Measurements from ENCODE around the gene SNTG2. TPM values are rescaled to one million over a fixed set of nuclear protein-coding genes. Genes with fewer than 3 reads are reported as not detected.

Gene SNTG2
- total RNA-seq, 1 donor from 2014 or later: not detected

DNA sequence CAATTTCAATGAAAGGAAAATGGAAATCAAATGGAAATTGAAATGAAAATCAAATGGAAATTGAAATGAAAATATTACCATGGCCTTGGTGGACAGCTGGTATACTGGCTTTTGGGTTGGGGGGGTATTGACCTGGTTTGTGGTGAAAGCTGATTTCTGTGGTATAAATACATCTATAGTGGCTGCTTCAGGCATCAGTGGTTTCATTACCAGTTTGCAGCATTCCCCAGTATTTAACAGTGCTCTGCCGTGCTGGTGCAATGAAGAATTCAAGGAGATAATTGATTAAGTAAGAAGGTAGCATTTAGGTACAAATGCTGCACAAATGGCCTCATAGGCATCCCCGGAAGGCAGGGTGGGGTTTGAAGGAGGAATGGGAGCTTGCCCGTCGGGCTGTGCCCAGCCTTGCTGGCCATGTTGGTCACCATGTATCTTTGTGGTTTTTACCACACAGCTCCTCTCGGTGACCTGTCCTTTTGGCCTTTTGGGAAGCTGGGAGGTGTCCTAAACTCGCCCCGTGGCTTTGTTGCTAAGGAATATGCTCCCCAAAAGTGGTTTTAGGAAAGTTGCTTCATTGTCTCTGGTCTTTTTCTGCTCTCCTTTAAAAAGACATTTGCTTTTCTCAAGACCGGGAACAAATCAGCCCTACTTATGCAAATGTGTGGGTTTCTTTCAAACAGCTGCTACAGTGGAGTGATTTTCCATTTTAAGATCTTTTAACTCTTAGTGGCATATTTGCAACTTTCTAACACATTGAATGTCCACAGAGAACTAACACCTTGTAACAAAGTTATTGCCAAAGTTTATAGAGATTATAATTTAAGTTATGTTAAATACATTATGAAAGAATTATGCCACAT is 28.6 kb downstream of the SNTG2 start:
- Mint-ChIP-seq H3K27ac (no peak overlapping the region), H3K27me3 (peaks cover 4% of the 10 kb centered on the region), H3K9me3 (peaks cover 6% of the 10 kb centered on the region), H3K4me3 (no peak overlapping the region), H3K36me3 (ENCODE audit: low read depth) (no peaks in the 10 kb centered on the region), H3K4me1 (peaks cover 9% of the 10 kb centered on the region)
- no peak for DNase-seq
- intact Hi-C loops (cut with micrococcal nuclease): no loop called here

- Mint-ChIP-seq H3K36me3 (ENCODE audit: low read depth) (no peaks in the 10 kb centered on the region), H3K4me1 (peaks cover 2% of the 10 kb centered on the region), H3K4me3 (no peak overlapping the region), H3K27me3 (peaks cover 7% of the 10 kb centered on the region), H3K9me3 (peaks cover 6% of the 10 kb centered on the region), H3K27ac (no peak overlapping the region)
- DNase-seq: no peak
- intact Hi-C loops (cut with micrococcal nuclease): no loop called here
These were observed 29.5 kb downstream of the SNTG2 start for GRCh38 chr2:980176-980575.

- DNase-seq: no peak
- Mint-ChIP-seq H3K9me3 (peaks cover 6% of the 10 kb centered on the region), H3K4me3 (no peak overlapping the region), H3K27ac (no peak overlapping the region), H3K4me1 (no peaks in the 10 kb centered on the region), H3K27me3 (peaks cover 7% of the 10 kb centered on the region), H3K36me3 (ENCODE audit: low read depth) (no peaks in the 10 kb centered on the region)
- intact Hi-C loops (cut with micrococcal nuclease): no loop called here
These were observed 30.6 kb downstream of the SNTG2 start for GRCh38 chr2:981258-981657.

GRCh38 chr2:981759-982158 is 31.1 kb downstream of the SNTG2 start:
- H3K4me1 Mint-ChIP-seq: no peaks in the 10 kb centered on the region
- H3K36me3 Mint-ChIP-seq (ENCODE audit: low read depth): no peaks in the 10 kb centered on the region
- peaks cover 6% of the 10 kb centered on the region for H3K9me3 Mint-ChIP-seq
- no peak overlapping the region for H3K27ac Mint-ChIP-seq
- intact Hi-C loops (cut with micrococcal nuclease): no loop called here
- DNase-seq: no peak
- peaks cover 7% of the 10 kb centered on the region for H3K27me3 Mint-ChIP-seq
- no peak overlapping the region for H3K4me3 Mint-ChIP-seq

- no peak overlapping the region for H3K4me3 Mint-ChIP-seq
These were observed 34.8 kb downstream of the SNTG2 start for GRCh38 chr2:985317-985898.

DNA sequence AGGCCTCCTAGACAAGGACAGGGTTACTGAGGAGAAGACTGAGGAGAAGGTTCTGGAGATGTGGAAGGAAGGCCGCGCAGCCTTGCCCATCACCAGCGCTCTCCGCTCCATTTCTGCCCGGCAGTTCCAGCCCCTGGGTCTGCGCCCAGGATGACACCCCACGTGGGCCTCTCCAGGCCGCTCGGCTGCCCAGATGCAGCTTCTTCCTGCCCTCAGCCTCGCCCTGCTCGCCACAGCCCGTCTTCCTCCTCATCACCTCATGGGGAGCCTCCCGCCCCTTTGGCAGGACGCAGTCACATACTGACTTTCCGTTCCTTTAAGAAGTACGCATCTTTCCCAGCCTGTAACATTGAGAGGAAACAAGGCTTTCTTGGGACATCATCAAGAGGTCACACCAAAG is 37.1 kb downstream of the SNTG2 start:
- H3K9me3 Mint-ChIP-seq: no peaks in the 10 kb centered on the region
- intact Hi-C loops (cut with micrococcal nuclease): no loop called here
- no peaks in the 10 kb centered on the region for H3K36me3 Mint-ChIP-seq (ENCODE audit: low read depth)
- H3K4me3 Mint-ChIP-seq: no peak overlapping the region
- peaks cover 7% of the 10 kb centered on the region for H3K27me3 Mint-ChIP-seq
- no peak overlapping the region for H3K27ac Mint-ChIP-seq
- no peak for DNase-seq
- no peaks in the 10 kb centered on the region for H3K4me1 Mint-ChIP-seq

More at GRCh38 chr2:985317-985898, 34.8 kb downstream of the SNTG2 start:
- no peak overlapping the region for H3K27ac Mint-ChIP-seq
- H3K36me3 Mint-ChIP-seq (ENCODE audit: low read depth): no peaks in the 10 kb centered on the region
- intact Hi-C loops (cut with micrococcal nuclease): no loop called here
- H3K4me1 Mint-ChIP-seq: no peaks in the 10 kb centered on the region
- no peak for DNase-seq
- peaks cover 7% of the 10 kb centered on the region for H3K27me3 Mint-ChIP-seq
- H3K9me3 Mint-ChIP-seq: no peaks in the 10 kb centered on the region

- DNase-seq: no peak
- Mint-ChIP-seq H3K4me3 (no peak overlapping the region), H3K27me3 (peaks cover 2% of the 10 kb centered on the region), H3K9me3 (no peaks in the 10 kb centered on the region), H3K27ac (no peak overlapping the region), H3K4me1 (no peaks in the 10 kb centered on the region), H3K36me3 (ENCODE audit: low read depth) (no peaks in the 10 kb centered on the region)
- intact Hi-C loops (cut with micrococcal nuclease): no loop called here
These were observed 39.3 kb downstream of the SNTG2 start for GRCh38 chr2:989781-990467.

DNA sequence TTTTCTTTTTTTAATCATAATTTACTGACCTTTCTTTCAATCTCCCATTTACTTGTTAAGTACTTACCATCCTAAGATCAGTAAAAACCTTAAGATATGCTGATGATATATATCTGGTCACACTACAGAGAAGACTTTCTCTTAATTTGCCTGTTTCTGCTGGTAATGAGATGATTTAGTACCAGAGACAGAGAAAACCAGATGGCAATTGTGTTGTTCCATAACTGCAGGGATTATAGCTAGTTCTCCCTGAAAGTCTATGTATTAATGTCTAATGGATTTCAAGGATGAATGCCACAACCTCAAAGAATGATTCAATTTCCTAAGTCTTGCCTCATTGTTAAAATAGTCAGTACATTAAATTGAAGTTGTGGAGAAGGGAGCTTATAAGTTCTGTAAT is 40.3 kb downstream of the SNTG2 start:
- H3K27me3 Mint-ChIP-seq: peaks cover 8% of the 10 kb centered on the region
- no peak for DNase-seq
- H3K9me3 Mint-ChIP-seq: no peaks in the 10 kb centered on the region
- no peaks in the 10 kb centered on the region for H3K4me1 Mint-ChIP-seq
- H3K27ac Mint-ChIP-seq: no peak overlapping the region
- intact Hi-C loops (cut with micrococcal nuclease): no loop called here
- no peaks in the 10 kb centered on the region for H3K36me3 Mint-ChIP-seq (ENCODE audit: low read depth)
- H3K4me3 Mint-ChIP-seq: no peak overlapping the region

GRCh38 chr2:1002350-1002749 is 51.7 kb downstream of the SNTG2 start:
- H3K4me3 Mint-ChIP-seq: no peak overlapping the region
- peaks cover 26% of the 10 kb centered on the region for H3K27me3 Mint-ChIP-seq
- H3K36me3 Mint-ChIP-seq (ENCODE audit: low read depth): no peaks in the 10 kb centered on the region
- no peak for DNase-seq
- intact Hi-C loops (cut with micrococcal nuclease): no loop called here
- peaks cover 7% of the 10 kb centered on the region for H3K9me3 Mint-ChIP-seq
- no peaks in the 10 kb centered on the region for H3K4me1 Mint-ChIP-seq
- no peak overlapping the region for H3K27ac Mint-ChIP-seq

DNA sequence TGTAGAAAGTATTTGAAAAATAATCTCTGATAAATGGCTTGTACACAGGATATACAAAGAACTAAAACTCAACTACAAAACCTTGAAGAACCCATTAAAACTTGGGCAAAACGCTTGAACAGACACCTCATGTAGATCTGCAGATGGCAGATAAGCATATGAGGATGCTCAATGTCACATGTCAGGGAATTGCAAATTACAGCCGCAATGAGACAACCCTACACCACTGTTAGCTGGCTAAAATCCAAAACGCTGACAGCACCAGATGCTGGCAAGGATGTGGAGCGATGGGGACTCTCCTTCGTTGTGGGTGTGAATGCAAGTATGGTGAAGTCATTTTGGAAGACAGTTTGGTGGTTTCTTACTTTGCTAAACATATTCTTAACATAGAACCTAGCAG is 53.7 kb downstream of the SNTG2 start:
- no peak for DNase-seq
- Mint-ChIP-seq H3K36me3 (ENCODE audit: low read depth) (no peaks in the 10 kb centered on the region), H3K4me3 (no peak overlapping the region), H3K4me1 (no peaks in the 10 kb centered on the region), H3K27ac (no peak overlapping the region), H3K27me3 (peaks cover 16% of the 10 kb centered on the region), H3K9me3 (no peaks in the 10 kb centered on the region)
- intact Hi-C loops (cut with micrococcal nuclease): no loop called here

- no peak overlapping the region for H3K27ac Mint-ChIP-seq
- H3K4me3 Mint-ChIP-seq: no peak overlapping the region
- no peaks in the 10 kb centered on the region for H3K36me3 Mint-ChIP-seq (ENCODE audit: low read depth)
- H3K9me3 Mint-ChIP-seq: no peaks in the 10 kb centered on the region
- H3K4me1 Mint-ChIP-seq: no peaks in the 10 kb centered on the region
- H3K27me3 Mint-ChIP-seq: peaks cover 9% of the 10 kb centered on the region
- no peak for DNase-seq
- intact Hi-C loops (cut with micrococcal nuclease): no loop called here
These were observed 59.8 kb downstream of the SNTG2 start for GRCh38 chr2:1010415-1010930.

GRCh38 chr2:1011006-1011405 is 60.4 kb downstream of the SNTG2 start:
- H3K36me3 Mint-ChIP-seq (ENCODE audit: low read depth): no peaks in the 10 kb centered on the region
- no peak overlapping the region for H3K4me3 Mint-ChIP-seq
- DNase-seq: no peak
- no peaks in the 10 kb centered on the region for H3K4me1 Mint-ChIP-seq
- H3K27ac Mint-ChIP-seq: no peak overlapping the region
- intact Hi-C loops (cut with micrococcal nuclease): no loop called here
- H3K9me3 Mint-ChIP-seq: no peaks in the 10 kb centered on the region
- H3K27me3 Mint-ChIP-seq: peaks cover 9% of the 10 kb centered on the region

DNA sequence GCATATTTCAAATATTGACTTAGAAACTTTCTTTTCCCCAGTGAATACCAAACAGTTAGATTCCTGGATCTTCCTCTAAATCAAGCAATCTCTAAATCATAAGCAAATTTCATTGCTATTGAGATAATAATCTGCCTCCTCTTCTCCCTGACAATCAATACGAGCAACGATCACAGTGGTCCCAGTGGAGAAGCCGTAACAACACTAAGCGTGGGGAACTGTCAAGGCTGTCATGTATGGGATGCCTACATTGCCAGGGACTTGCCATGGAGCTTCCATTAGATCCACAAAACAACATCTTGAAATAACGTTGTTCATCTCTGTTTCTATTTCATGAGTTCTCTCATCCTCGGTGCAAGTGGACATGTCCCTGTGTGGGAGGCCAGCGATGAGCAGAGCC is 61.3 kb downstream of the SNTG2 start:
- no peaks in the 10 kb centered on the region for H3K36me3 Mint-ChIP-seq (ENCODE audit: low read depth)
- H3K9me3 Mint-ChIP-seq: no peaks in the 10 kb centered on the region
- no peak overlapping the region for H3K27ac Mint-ChIP-seq
- H3K4me1 Mint-ChIP-seq: no peaks in the 10 kb centered on the region
- H3K27me3 Mint-ChIP-seq: peaks cover 9% of the 10 kb centered on the region
- DNase-seq: no peak
- intact Hi-C loops (cut with micrococcal nuclease): no loop called here
- H3K4me3 Mint-ChIP-seq: no peak overlapping the region

DNA sequence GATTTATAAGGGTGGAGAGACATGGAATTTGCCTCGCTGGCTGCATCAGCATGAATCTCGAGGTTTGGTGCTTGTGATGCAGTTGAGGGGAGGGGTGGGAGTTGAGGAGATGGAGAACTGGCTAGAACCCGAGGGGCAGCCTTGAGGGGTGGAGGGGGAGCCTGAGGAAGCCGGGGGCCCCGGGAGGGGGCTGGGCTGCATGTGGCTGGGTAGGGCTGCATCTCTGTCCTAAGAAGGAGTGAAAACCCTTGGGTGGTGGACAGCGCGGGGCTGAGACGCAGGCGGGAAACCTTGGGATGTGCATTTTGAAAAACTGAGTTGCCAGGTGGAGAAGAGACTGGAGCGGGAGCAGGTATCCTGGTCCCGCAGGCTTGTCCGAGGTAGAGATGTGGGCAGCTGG is 64.2 kb downstream of the SNTG2 start:
- intact Hi-C loops (cut with micrococcal nuclease): no loop called here
- no peak overlapping the region for H3K27ac Mint-ChIP-seq
- no peak overlapping the region for H3K4me3 Mint-ChIP-seq
- H3K27me3 Mint-ChIP-seq: peaks cover 7% of the 10 kb centered on the region
- H3K4me1 Mint-ChIP-seq: no peaks in the 10 kb centered on the region
- no peaks in the 10 kb centered on the region for H3K36me3 Mint-ChIP-seq (ENCODE audit: low read depth)
- no peak for DNase-seq
- no peaks in the 10 kb centered on the region for H3K9me3 Mint-ChIP-seq
